A673 (cell line): ENCODE data around the gene AP1AR. TPM values are rescaled to one million over a fixed set of nuclear protein-coding genes. Genes with fewer than 3 reads are reported as not detected.

Experiments
- BruUV-seq: library from RNA; stranded (reverse); fragments of 400-500 nt; replicated peaks from 2 replicates; lab custom pipeline; 2021; lab: Mats Ljungman, UMichigan
- CTCF ChIA-PET: fragments of 300-600 bp; sonication (Branson Sonifier 250); formaldehyde crosslinking; loops from one replicate; lab custom pipeline; 2022; ENCODE audit warnings: antibody characterized with exemption; lab: Charles Lee
- POLR2A ChIA-PET: fragments of 300-600 bp; sonication (Branson Sonifier 250); formaldehyde crosslinking; loops from one replicate; lab custom pipeline; 2022; ENCODE audit warnings: antibody characterized with exemption; ENCODE audit not compliant: low non-redundant PET; lab: Charles Lee
- DNase-seq: peaks from one replicate; pipeline ENCODE4 v3.0.0-alpha.2; 2015; ENCODE audit warnings: low spot score
- H3K27ac ChIP-seq: fragments of 200-600 bp; sonication (generic); 2 replicates; pipeline ENCODE4 v1.5.1; 2016; ENCODE audit warnings: mixed run types, low read depth, mild to moderate bottlenecking, mixed read lengths, antibody characterized with exemption, low read length; ENCODE audit not compliant: poor library complexity, severe bottlenecking
- H3K27me3 ChIP-seq: fragments of 200-600 bp; sonication (generic); replicated peaks from 2 replicates; pipeline ENCODE4 v1.6.1; 2017; ENCODE audit warnings: mixed run types, low read depth, mild to moderate bottlenecking, mixed read lengths, antibody characterized with exemption, low read length; ENCODE audit not compliant: insufficient read depth, poor library complexity
- H3K36me3 ChIP-seq: fragments of 200-600 bp; sonication (generic); 2 replicates; pipeline ENCODE4 v1.6.1; 2016; ENCODE audit warnings: mixed run types, mild to moderate bottlenecking, mixed read lengths, antibody characterized with exemption, low read length; ENCODE audit not compliant: insufficient read depth, poor library complexity, severe bottlenecking
- H3K4me1 ChIP-seq: fragments of 200-600 bp; sonication (generic); 2 replicates; pipeline ENCODE4 v1.6.1; 2017; ENCODE audit warnings: mixed run types, mild to moderate bottlenecking, mixed read lengths, antibody characterized with exemption, low read length; ENCODE audit not compliant: insufficient read depth, poor library complexity, severe bottlenecking
- H3K4me3 ChIP-seq: fragments of 200-600 bp; sonication (generic); 2 replicates; pipeline ENCODE4 v1.5.1; 2016; ENCODE audit warnings: low read depth, mixed run types, mild to moderate bottlenecking, mixed read lengths, low read length; ENCODE audit not compliant: poor library complexity, severe bottlenecking
- H3K9me3 ChIP-seq: fragments of 200-600 bp; sonication (generic); 2 replicates; pipeline ENCODE4 v1.6.1; 2016; ENCODE audit warnings: mixed run types, low read depth, mild to moderate bottlenecking, mixed read lengths, antibody characterized with exemption, low read length; ENCODE audit not compliant: poor library complexity, severe bottlenecking
- CTCF ChIP-seq: fragments of 300-800, 200-600 bp; sonication (generic); conservative IDR thresholded peaks from 2 replicates; pipeline ENCODE4 v1.5.1; 2017; ENCODE audit warnings: low read depth, mild to moderate bottlenecking, antibody characterized with exemption, low read length, moderate library complexity, mixed read lengths
- EZH2 ChIP-seq: fragments of 200-600 bp; sonication (generic); IDR thresholded peaks from 2 replicates; pipeline ENCODE4 v1.6.1; 2017; ENCODE audit warnings: borderline replicate concordance, low read depth, mild to moderate bottlenecking, mixed read lengths, antibody characterized with exemption, low read length; ENCODE audit not compliant: poor library complexity, severe bottlenecking
- intact Hi-C: fragments of 100-400 bp; cut with micrococcal nuclease; formaldehyde crosslinking; loops from one replicate; pipeline ENCODE4 v1.10.0; 2022; ENCODE audit not compliant: unreplicated experiment
- total RNA-seq: library from RNA; stranded (reverse); gene quantifications from 2 replicates; pipeline ENCODE4 v1.2.3, GENCODE V29; 2021

AP1AR gene
- total RNA-seq, 1 experiment from 2014 or later: 24.9 TPM

- ChIA-PET CTCF (no interaction called here), POLR2A (interaction anchor here (0.6 kb wide), 1 partner anchor 55 kb away, joined by 6 read pairs; no protein-coding TSS in a partner anchor)
- Histone ChIP-seq H3K27ac (no peak overlapping the region), H3K4me1 (no peaks in the 10 kb centered on the region), H3K27me3 (no peaks in the 10 kb centered on the region), H3K9me3 (no peaks in the 10 kb centered on the region), H3K36me3 (no peaks in the 10 kb centered on the region), H3K4me3 (no peak overlapping the region)
- no peak for DNase-seq
- BruUV-seq: no TSS peak
- intact Hi-C loops: loop anchor here (5.0 kb wide), 1 partner anchor 312 kb away; no protein-coding TSS in a partner anchor
- no peak for TF ChIP-seq EZH2
- no peak for TF ChIP-seq CTCF
These were observed 20.8 kb upstream of the AP1AR start for GRCh38 chr4:112210777-112211176.

GRCh38 chr4:112213091-112213490 is 18.5 kb upstream of the AP1AR start:
- CTCF ChIA-PET: no interaction called here
- Histone ChIP-seq H3K4me3 (no peak overlapping the region), H3K9me3 (no peaks in the 10 kb centered on the region), H3K36me3 (no peaks in the 10 kb centered on the region), H3K27ac (no peak overlapping the region), H3K27me3 (no peaks in the 10 kb centered on the region), H3K4me1 (no peaks in the 10 kb centered on the region)
- no peak for TF ChIP-seq EZH2
- TF ChIP-seq CTCF: no peak
- POLR2A ChIA-PET: no interaction called here
- DNase-seq: no peak
- BruUV-seq: no TSS peak
- intact Hi-C loops: loop anchor here (5.0 kb wide), 1 partner anchor 309 kb away; no protein-coding TSS in a partner anchor

- Histone ChIP-seq H3K4me3 (no peak overlapping the region), H3K36me3 (no peaks in the 10 kb centered on the region), H3K27ac (no peak overlapping the region), H3K9me3 (no peaks in the 10 kb centered on the region), H3K4me1 (no peaks in the 10 kb centered on the region), H3K27me3 (no peaks in the 10 kb centered on the region)
- POLR2A ChIA-PET: no interaction called here
- CTCF ChIA-PET: no interaction called here
- no peak for TF ChIP-seq CTCF
- no peak for TF ChIP-seq EZH2
- no peak for DNase-seq
- BruUV-seq: no TSS peak
- intact Hi-C loops: loop anchor here (5.0 kb wide), 1 partner anchor 308 kb away; no protein-coding TSS in a partner anchor
These were observed 17.7 kb upstream of the AP1AR start for GRCh38 chr4:112213856-112214255.
